H9 (cell line): ENCODE data around the gene DTD1. TPM values are rescaled to one million over a fixed set of nuclear protein-coding genes. Genes with fewer than 3 reads are reported as not detected.

Source experiments
- DNase-seq: peaks from one replicate; pipeline ENCODE4 v3.0.0-alpha.2; 2017
- H2AFZ ChIP-seq: one replicate; pipeline ENCODE4 v1.6.1; 2013; ENCODE audit warnings: mild to moderate bottlenecking, low read length, control low read depth, moderate library complexity
- H2AK5ac ChIP-seq: 2 replicates; pipeline ENCODE4 v1.6.1; 2013; ENCODE audit warnings: low read length, control low read depth, mixed read lengths; ENCODE audit not compliant: insufficient read length
- H2BK120ac ChIP-seq: one replicate; pipeline ENCODE4 v1.6.1; 2013; ENCODE audit warnings: low read depth, mild to moderate bottlenecking, low read length, control low read depth, inconsistent platforms; ENCODE audit not compliant: poor library complexity, severe bottlenecking
- H2BK12ac ChIP-seq: 2 replicates; pipeline ENCODE4 v1.6.1; 2013; ENCODE audit warnings: low read length, control low read depth, mixed read lengths, low read depth; ENCODE audit not compliant: insufficient read length
- H2BK15ac ChIP-seq: 2 replicates; pipeline ENCODE4 v1.6.1; 2013; ENCODE audit warnings: low read depth, low read length, control low read depth
- H2BK20ac ChIP-seq: one replicate; pipeline ENCODE4 v1.6.1; 2013; ENCODE audit warnings: low read depth, mild to moderate bottlenecking, low read length, control low read depth, inconsistent platforms; ENCODE audit not compliant: poor library complexity, severe bottlenecking
- H2BK5ac ChIP-seq: 2 replicates; pipeline ENCODE4 v1.6.1; 2013; ENCODE audit warnings: low read length, control low read depth, mixed read lengths; ENCODE audit not compliant: insufficient read length
- H3K14ac ChIP-seq: 2 replicates; pipeline ENCODE4 v1.6.1; 2013; ENCODE audit warnings: low read length, control low read depth; ENCODE audit not compliant: insufficient read depth
- H3K18ac ChIP-seq: 2 replicates; pipeline ENCODE4 v1.6.1; 2013; ENCODE audit warnings: low read depth, mild to moderate bottlenecking, mixed read lengths, low read length, control low read depth; ENCODE audit not compliant: insufficient read length
- H3K23ac ChIP-seq: 2 replicates; pipeline ENCODE4 v1.6.1; 2013; ENCODE audit warnings: low read length, control low read depth, mixed read lengths, low read depth; ENCODE audit not compliant: insufficient read length
- H3K23me2 ChIP-seq: 2 replicates; pipeline ENCODE4 v1.6.1; 2013; ENCODE audit warnings: low read depth, mild to moderate bottlenecking, mixed read lengths, low read length, control low read depth; ENCODE audit not compliant: insufficient read length, poor library complexity, severe bottlenecking
- H3K27ac ChIP-seq: 2 replicates; pipeline ENCODE4 v1.5.1; 2013; ENCODE audit warnings: low read length, control low read depth, mixed read lengths, low read depth; ENCODE audit not compliant: insufficient read length
- H3K27me3 ChIP-seq: 2 replicates; pipeline ENCODE4 v1.6.1; 2013; ENCODE audit warnings: low read length, control low read depth, inconsistent platforms; ENCODE audit not compliant: insufficient read depth
- H3K4ac ChIP-seq: 2 replicates; pipeline ENCODE4 v1.6.1; 2013; ENCODE audit warnings: low read depth, mild to moderate bottlenecking, control low read depth, inconsistent platforms, low read length, moderate library complexity
- H3K4me1 ChIP-seq: 2 replicates; pipeline ENCODE4 v1.6.1; 2013; ENCODE audit warnings: low read length, control low read depth, inconsistent platforms; ENCODE audit not compliant: insufficient read depth
- H3K4me2 ChIP-seq: 2 replicates; pipeline ENCODE4 v1.6.1; 2013; ENCODE audit warnings: low read length, control low read depth, mixed read lengths; ENCODE audit not compliant: insufficient read length, insufficient read depth
- H3K56ac ChIP-seq: 2 replicates; pipeline ENCODE4 v1.6.1; 2013; ENCODE audit warnings: low read depth, mild to moderate bottlenecking, mixed read lengths, low read length, control low read depth; ENCODE audit not compliant: insufficient read length
- H3K79me1 ChIP-seq: 2 replicates; pipeline ENCODE4 v1.6.1; 2013; ENCODE audit warnings: low read depth, mild to moderate bottlenecking, moderate library complexity, low read length, control low read depth, inconsistent platforms; ENCODE audit not compliant: insufficient read depth, poor library complexity, severe bottlenecking
- H3K79me2 ChIP-seq: 2 replicates; pipeline ENCODE4 v1.6.1; 2013; ENCODE audit warnings: low read length, control low read depth, inconsistent platforms; ENCODE audit not compliant: insufficient read depth
- H3K9ac ChIP-seq: 2 replicates; pipeline ENCODE4 v1.6.1; 2013; ENCODE audit warnings: low read length, control low read depth, mixed read lengths; ENCODE audit not compliant: insufficient read length; ENCODE audit errors: extremely low read depth
- H3K9me3 ChIP-seq: one replicate; pipeline ENCODE4 v1.6.1; 2013; ENCODE audit warnings: low read depth, low read length, inconsistent platforms; ENCODE audit not compliant: control insufficient read depth
- H3T11ph ChIP-seq: one replicate; pipeline ENCODE4 v1.6.1; 2013; ENCODE audit warnings: mild to moderate bottlenecking, low read length, control low read depth, inconsistent platforms
- H4K20me1 ChIP-seq: one replicate; pipeline ENCODE4 v1.6.1; 2013; ENCODE audit not compliant: control insufficient read depth, insufficient read length, insufficient read depth
- H4K5ac ChIP-seq: 2 replicates; pipeline ENCODE4 v1.6.1; 2013; ENCODE audit warnings: low read depth, mild to moderate bottlenecking, mixed read lengths, low read length, control low read depth; ENCODE audit not compliant: insufficient read length
- H4K8ac ChIP-seq: replicated peaks from 2 replicates; pipeline ENCODE4 v1.6.1; 2013; ENCODE audit warnings: low read length, control low read depth, mixed read lengths, low read depth; ENCODE audit not compliant: insufficient read length
- H4K91ac ChIP-seq: 2 replicates; pipeline ENCODE4 v1.6.1; 2013; ENCODE audit warnings: low read depth, mild to moderate bottlenecking, moderate library complexity, mixed read lengths, low read length, control low read depth; ENCODE audit not compliant: insufficient read length
- H3K27ac Mint-ChIP-seq, 3 experiments: 2 replicates in 2 of 3; 3 replicates in 1 of 3; pipeline ENCODE4 v1.8.0; 2020 to 2021; ENCODE audit warnings: mixed read lengths in 3 of 3, mild to moderate bottlenecking in 1 of 3, moderate library complexity in 1 of 3
- H3K27me3 Mint-ChIP-seq: 2 replicates; pipeline ENCODE4 v1.8.0; 2021; ENCODE audit warnings: low read depth, mild to moderate bottlenecking, moderate library complexity, mixed read lengths
- H3K36me3 Mint-ChIP-seq, 3 experiments: 2 replicates in 2 of 3; 3 replicates in 1 of 3; pipeline ENCODE4 v1.8.0; 2020 to 2021; ENCODE audit warnings: low read depth in 3 of 3, mixed read lengths in 3 of 3; ENCODE audit not compliant: insufficient read depth in 1 of 3
- H3K4me1 Mint-ChIP-seq, 2 experiments: 2 replicates each; pipeline ENCODE4 v1.8.0; 2020; ENCODE audit warnings: mixed read lengths in 2 of 2
- H3K4me3 Mint-ChIP-seq, 2 experiments: 2 replicates in 1 of 2; 3 replicates in 1 of 2; pipeline ENCODE4 v1.8.0; 2020 to 2021; ENCODE audit warnings: mild to moderate bottlenecking in 2 of 2, mixed read lengths in 2 of 2, moderate library complexity in 1 of 2
- H3K9me3 Mint-ChIP-seq, 2 experiments: 2 replicates in 1 of 2; 3 replicates in 1 of 2; pipeline ENCODE4 v1.8.0; 2020; ENCODE audit warnings: mild to moderate bottlenecking in 2 of 2, mixed read lengths in 2 of 2, moderate library complexity in 1 of 2
- WGBS: extraction: QIAGEN DNeasy Blood & Tissue Kit; methylation state at CpG from one replicate; pipeline ENCODE4 v1.1.7; 2013; ENCODE audit warnings: missing lambda C conversion rate, low lambda C conversion rate, mixed read lengths; ENCODE audit not compliant: insufficient read length; ENCODE audit errors: extremely low coverage; 5-methylcytosine and 5-hydroxymethylcytosine counted together
- total RNA-seq: library from RNA; stranded (reverse); gene quantifications from 2 replicates; pipeline ENCODE4 v1.2.1, GENCODE V29; 2021
- TF ChIP-seq, protein P1 (sequence below): fragments of 200-600 bp; sonication (generic); conservative IDR thresholded peaks from 3 replicates; pipeline ENCODE4 v1.8.0; 2021; ENCODE audit warnings: antibody characterized with exemption, mild to moderate bottlenecking

The DTD1 gene
- total RNA-seq, 1 experiment from 2014 or later: 62.0 TPM

DNA sequence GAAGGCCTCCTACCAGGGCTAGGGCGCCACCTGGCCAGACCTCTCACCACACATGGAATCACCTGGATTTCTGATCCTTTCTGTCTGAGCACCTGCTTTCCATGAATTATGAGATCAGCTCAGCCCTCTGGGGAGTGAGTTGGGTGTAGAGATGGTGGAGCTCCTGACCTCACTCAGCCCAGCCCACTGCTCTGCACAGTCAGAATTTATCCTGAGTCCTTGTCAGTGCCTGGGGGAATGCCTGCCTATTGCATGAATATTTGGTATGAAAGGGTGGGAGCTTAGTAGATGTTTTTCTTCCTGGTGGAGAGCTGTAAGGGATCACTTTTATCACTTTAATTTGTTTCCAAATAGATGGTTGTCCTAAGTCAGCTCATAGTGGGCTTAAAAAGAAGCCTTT is 47.5 kb downstream of the DTD1 start:
- H3K79me2 ChIP-seq: no peaks in the 10 kb centered on the region
- Mint-ChIP-seq H3K4me3 (no peak overlapping the region), H3K27ac (peak overlapping the region in 1 of 3 experiments; percentile 32; a peak in 1 of 7 replicates), H3K36me3 (peaks cover 0 to 8% (median 0%) of the 10 kb centered on the region in 3 experiments; a peak in 2 of 7 replicates), H3K27me3 (no peaks in the 10 kb centered on the region), H3K4me1 (peaks cover 3 to 5% of the 10 kb centered on the region in 2 experiments; a peak in 2 of 4 replicates), H3K9me3 (no peaks in the 10 kb centered on the region)
- H4K5ac ChIP-seq: no peak overlapping the region
- no peak for DNase-seq
- no peak overlapping the region for H2BK20ac ChIP-seq
- H2BK5ac ChIP-seq: no peak overlapping the region
- WGBS: no CpG with 5 or more reads among the region's 1 CpG
- H3K56ac ChIP-seq: no peak overlapping the region
- no peaks in the 10 kb centered on the region for H3K4me1 ChIP-seq
- no peaks in the 10 kb centered on the region for H3K79me1 ChIP-seq
- no peak overlapping the region for H3K9ac ChIP-seq
- no peak overlapping the region for H2BK120ac ChIP-seq
- H3K23me2 ChIP-seq: no peaks in the 10 kb centered on the region
- H2BK12ac ChIP-seq: no peak overlapping the region
- no peaks in the 10 kb centered on the region for H4K20me1 ChIP-seq
- no peaks in the 10 kb centered on the region for H3K27me3 ChIP-seq
- H3K23ac ChIP-seq: no peak overlapping the region
- H2AK5ac ChIP-seq: no peak overlapping the region
- no peak overlapping the region for H4K91ac ChIP-seq
- no peak overlapping the region for H2BK15ac ChIP-seq
- no peak overlapping the region for H3K18ac ChIP-seq
- no peak overlapping the region for H3K4ac ChIP-seq
- no peaks in the 10 kb centered on the region for H3K9me3 ChIP-seq
- H3T11ph ChIP-seq: no peak overlapping the region
- H4K8ac ChIP-seq: no peak overlapping the region
- H3K14ac ChIP-seq: no peak overlapping the region; the same call in 1 of the 2 replicates
- TF ChIP-seq, protein P1, sequence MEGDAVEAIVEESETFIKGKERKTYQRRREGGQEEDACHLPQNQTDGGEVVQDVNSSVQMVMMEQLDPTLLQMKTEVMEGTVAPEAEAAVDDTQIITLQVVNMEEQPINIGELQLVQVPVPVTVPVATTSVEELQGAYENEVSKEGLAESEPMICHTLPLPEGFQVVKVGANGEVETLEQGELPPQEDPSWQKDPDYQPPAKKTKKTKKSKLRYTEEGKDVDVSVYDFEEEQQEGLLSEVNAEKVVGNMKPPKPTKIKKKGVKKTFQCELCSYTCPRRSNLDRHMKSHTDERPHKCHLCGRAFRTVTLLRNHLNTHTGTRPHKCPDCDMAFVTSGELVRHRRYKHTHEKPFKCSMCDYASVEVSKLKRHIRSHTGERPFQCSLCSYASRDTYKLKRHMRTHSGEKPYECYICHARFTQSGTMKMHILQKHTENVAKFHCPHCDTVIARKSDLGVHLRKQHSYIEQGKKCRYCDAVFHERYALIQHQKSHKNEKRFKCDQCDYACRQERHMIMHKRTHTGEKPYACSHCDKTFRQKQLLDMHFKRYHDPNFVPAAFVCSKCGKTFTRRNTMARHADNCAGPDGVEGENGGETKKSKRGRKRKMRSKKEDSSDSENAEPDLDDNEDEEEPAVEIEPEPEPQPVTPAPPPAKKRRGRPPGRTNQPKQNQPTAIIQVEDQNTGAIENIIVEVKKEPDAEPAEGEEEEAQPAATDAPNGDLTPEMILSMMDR: no peak
- no peak overlapping the region for H3K4me2 ChIP-seq
- no peak overlapping the region for H3K27ac ChIP-seq
- no peak overlapping the region for H2AFZ ChIP-seq
